Measurements from ENCODE around the gene SUN5.
"Not testable (repeated sequence)": the region's sequence is repeated elsewhere in the genome, so short reads cannot be mapped to it uniquely, and the experiment has no call there.

Gene SUN5

DNA sequence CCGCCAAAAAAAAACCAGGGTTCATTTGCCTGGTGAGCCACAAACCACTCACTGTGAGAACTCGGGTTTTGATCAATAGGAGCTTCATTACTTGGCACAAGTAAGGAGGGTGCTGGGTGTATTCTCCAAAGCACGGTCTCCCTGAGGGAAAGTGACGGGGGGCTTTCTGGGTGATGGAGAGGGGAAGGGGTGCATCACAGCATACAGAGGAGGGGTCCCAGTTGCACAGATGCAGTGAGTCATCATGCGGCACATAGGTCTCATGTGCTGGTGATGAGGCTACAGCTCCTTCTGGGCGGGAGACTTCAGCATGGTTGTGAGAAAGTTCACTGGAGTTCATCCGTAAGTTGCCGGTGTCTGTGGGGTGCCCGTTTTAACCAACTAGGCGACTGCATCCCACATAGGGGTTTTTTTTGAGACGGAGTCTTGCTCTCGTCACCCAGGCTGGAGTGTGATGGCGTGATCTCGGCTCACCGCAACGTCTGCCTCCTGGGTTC lies 36.2 kb downstream of the SUN5 start:
- TF ChIP-seq POLR2AphosphoS5 (IDR thresholded peaks at IDR 0.05; ENCODE audit: borderline replicate concordance, low read depth, low read length) (no peak), FOXP2 (optimal IDR thresholded peaks at IDR 0.05; ENCODE audit: control extremely low read depth, extremely low read length, insufficient read depth) (no peak), EZH2 (IDR thresholded peaks at IDR 0.05) (no peak)
- no peak overlapping the region for H3K4me3 ChIP-seq
- H3K36me3 ChIP-seq (ENCODE audit: insufficient read depth, low read length) = no peaks in the 10 kb centered on the region
- no peak for DNase-seq (ENCODE audit: low read depth, low spot score)
- H3K27ac ChIP-seq = no peak overlapping the region
- no peak overlapping the region for H3K9ac ChIP-seq (ENCODE audit: insufficient read length)
- H3K9me3 ChIP-seq (ENCODE audit: low read depth, low read length) = no peaks in the 10 kb centered on the region

DNA sequence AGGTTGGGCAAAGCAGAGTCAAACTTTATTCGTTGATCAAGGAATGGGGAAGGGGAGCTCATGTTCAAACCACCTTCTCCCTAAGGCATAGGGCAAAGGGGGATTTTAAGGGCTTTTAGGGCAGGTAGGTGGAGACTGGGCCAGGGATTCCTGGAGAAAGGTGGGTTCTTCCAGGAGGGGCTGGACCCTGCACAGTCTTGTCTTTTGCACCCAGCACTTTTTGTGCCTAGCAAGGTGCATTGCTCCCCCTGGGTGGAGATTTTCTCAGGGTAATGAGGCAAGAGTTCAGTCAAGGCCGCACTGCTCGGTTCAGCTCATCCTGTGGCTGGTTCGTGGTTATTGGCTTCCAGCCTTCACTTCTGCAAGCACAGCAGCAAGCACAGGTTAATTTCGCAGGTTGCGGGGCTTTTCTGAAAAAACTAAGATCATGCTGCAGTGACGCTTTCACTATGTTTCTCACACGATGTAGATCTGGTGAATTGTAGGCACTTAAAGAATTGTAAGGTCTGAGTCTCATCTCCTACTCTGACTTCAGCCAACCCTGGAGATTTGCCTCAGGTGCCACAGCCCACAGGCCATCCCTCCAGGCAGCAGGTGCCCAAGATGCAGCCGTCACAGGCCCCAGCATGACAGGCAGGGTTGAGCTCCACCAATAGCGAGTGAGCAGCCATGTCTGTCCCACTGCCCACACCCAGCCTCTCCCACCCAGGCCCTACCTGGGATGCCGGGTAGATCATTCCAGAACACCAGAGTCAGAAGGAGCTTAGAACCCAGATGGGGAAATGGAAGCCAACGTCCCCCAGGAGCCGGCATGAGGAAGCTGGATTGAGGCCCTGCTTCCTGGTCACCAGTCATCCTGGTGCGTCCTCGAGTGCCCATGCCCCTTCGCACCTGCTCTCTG lies 37.1 kb downstream of the SUN5 start:
- H3K9ac ChIP-seq (ENCODE audit: insufficient read length) = no peak overlapping the region
- no peak for DNase-seq (ENCODE audit: low read depth, low spot score)
- no peak overlapping the region for H3K27ac ChIP-seq
- TF ChIP-seq POLR2AphosphoS5 (IDR thresholded peaks at IDR 0.05; ENCODE audit: borderline replicate concordance, low read depth, low read length) (no peak), FOXP2 (optimal IDR thresholded peaks at IDR 0.05; ENCODE audit: control extremely low read depth, extremely low read length, insufficient read depth) (no peak), EZH2 (IDR thresholded peaks at IDR 0.05) (no peak)
- H3K9me3 ChIP-seq (ENCODE audit: low read depth, low read length) = no peaks in the 10 kb centered on the region
- H3K36me3 ChIP-seq (ENCODE audit: insufficient read depth, low read length) = no peaks in the 10 kb centered on the region
- no peak overlapping the region for H3K4me3 ChIP-seq

DNA sequence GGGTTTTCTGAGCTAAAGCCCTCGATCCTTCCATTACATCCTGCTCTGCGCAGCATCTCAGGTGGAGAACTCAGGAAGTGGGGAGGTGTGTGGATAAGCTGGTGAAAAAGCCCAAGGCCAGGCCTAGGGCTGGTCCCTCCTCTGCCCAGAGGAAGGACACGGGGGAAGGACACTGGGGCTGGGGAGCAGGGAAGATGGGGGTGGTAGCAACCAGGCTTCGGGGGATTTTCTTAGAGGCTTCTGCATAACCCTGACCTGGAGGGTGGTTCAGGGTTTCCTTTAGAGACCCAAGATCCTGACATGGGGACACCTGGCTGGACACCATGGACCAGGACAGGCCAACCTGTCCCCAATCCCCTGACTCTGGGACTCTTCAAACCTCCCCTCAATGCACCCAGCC lies 37.9 kb downstream of the SUN5 start:
- Histone ChIP-seq H3K36me3 (ENCODE audit: insufficient read depth, low read length) (no peaks in the 10 kb centered on the region), H3K9ac (ENCODE audit: insufficient read length) (no peak overlapping the region), H3K4me3 (no peak overlapping the region), H3K9me3 (ENCODE audit: low read depth, low read length) (no peaks in the 10 kb centered on the region), H3K27ac (no peak overlapping the region)
- no peak for DNase-seq (ENCODE audit: low read depth, low spot score)
- no peak for TF ChIP-seq EZH2 (IDR thresholded peaks at IDR 0.05)
- TF ChIP-seq POLR2AphosphoS5 (IDR thresholded peaks at IDR 0.05; ENCODE audit: borderline replicate concordance, low read depth, low read length) = no peak
- TF ChIP-seq FOXP2 (optimal IDR thresholded peaks at IDR 0.05; ENCODE audit: control extremely low read depth, extremely low read length, insufficient read depth) = no peak

DNA sequence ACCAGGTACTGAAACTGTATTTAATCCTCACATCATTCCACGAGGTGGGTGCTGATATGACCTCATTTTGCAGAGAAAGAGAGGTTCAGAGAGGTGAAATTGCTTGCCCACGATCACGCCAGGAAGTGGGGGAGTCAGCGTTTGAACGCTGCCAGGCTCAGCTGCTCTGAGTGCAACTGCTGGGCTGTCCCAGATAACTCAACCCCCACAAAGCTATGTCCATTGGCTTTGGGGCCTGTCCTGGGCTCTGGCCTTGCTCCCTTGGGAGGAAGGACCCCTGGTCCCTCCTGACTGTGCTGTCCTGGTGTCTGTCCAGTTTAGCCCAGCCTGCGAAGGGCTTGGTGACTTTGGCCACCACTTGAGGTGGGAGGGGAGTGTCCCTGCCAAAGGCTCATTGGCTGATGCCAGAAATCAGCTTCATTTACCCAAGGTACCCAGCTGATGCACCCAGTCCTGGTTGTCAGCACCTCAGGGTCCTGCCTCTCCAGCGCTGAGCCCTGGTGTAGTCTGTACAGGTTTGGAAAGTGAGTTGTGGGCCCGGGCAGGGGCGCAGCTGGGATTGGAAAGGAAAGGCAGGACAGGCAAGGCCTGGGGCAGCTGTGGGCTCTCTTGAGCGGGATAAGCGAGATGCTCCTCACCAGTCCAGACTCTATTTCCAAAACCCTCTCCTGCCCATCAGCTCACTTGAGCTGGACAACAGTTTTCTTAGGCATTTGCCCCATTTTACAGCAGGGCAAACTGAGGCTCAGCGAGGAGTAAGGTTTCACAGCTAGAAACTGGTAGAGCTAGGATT lies 38.5 kb downstream of the SUN5 start:
- no peak for DNase-seq (ENCODE audit: low read depth, low spot score)

DNA sequence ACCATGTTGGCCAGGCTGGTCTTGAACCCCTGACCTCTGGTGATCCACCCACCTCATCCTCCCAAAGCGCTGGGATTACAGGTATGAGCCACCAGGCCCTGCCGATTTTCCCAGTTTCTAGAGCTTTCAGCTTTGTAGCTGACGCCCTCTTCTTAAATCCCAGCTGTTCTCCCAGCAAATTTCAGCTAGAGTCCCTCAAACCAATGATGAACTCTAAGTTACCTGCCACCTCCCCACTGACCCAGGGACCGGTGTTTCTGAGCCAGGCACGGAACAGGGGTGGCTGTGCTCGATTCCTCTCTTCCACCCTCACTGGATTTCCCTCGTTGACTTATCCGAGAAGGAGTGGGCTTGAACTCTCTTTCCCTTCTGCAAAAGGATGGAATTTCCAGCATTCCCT lies 39.1 kb downstream of the SUN5 start:
- TF ChIP-seq POLR2AphosphoS5 (IDR thresholded peaks at IDR 0.05; ENCODE audit: borderline replicate concordance, low read depth, low read length) (no peak), EZH2 (IDR thresholded peaks at IDR 0.05) (no peak), FOXP2 (optimal IDR thresholded peaks at IDR 0.05; ENCODE audit: control extremely low read depth, extremely low read length, insufficient read depth) (no peak)
- no peaks in the 10 kb centered on the region for H3K36me3 ChIP-seq (ENCODE audit: insufficient read depth, low read length)
- DNase-seq (ENCODE audit: low read depth, low spot score) = no peak
- no peak overlapping the region for H3K4me3 ChIP-seq
- H3K9me3 ChIP-seq (ENCODE audit: low read depth, low read length) = no peaks in the 10 kb centered on the region
- H3K27ac ChIP-seq = no peak overlapping the region
- H3K9ac ChIP-seq (ENCODE audit: insufficient read length) = no peak overlapping the region

More for the DNA sequence above, 38.5 kb downstream of the SUN5 start:
- Histone ChIP-seq H3K4me3 (no peak overlapping the region), H3K27ac (no peak overlapping the region), H3K9ac (ENCODE audit: insufficient read length) (no peak overlapping the region), H3K36me3 (ENCODE audit: insufficient read depth, low read length) (no peaks in the 10 kb centered on the region), H3K9me3 (ENCODE audit: low read depth, low read length) (no peaks in the 10 kb centered on the region)
- no peak for TF ChIP-seq POLR2AphosphoS5 (IDR thresholded peaks at IDR 0.05; ENCODE audit: borderline replicate concordance, low read depth, low read length)
- no peak for TF ChIP-seq EZH2 (IDR thresholded peaks at IDR 0.05)
- TF ChIP-seq FOXP2 (optimal IDR thresholded peaks at IDR 0.05; ENCODE audit: control extremely low read depth, extremely low read length, insufficient read depth) = no peak

DNA sequence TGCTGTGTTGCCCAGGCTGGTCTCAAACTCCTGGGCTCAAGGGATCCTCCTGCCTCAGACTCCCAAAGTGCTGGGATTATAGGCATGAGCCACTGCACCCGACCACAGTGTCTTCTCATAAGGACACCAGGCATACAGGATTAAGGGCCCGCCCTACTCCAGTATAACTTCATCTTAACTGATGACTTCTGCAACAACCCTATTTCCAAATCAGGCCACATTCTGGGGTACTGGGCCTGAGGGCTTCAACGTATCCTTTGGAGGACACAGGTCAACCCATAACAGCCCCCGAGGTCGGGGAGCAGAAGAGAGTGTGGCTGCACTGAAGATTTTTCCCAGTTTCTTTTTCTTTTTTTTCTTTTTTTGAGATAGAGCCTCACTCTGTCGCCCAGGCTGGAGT lies 39.7 kb downstream of the SUN5 start:
- DNase-seq (ENCODE audit: low read depth, low spot score) = no peak
- Histone ChIP-seq H3K9ac (ENCODE audit: insufficient read length) (no peak overlapping the region), H3K36me3 (ENCODE audit: insufficient read depth, low read length) (no peaks in the 10 kb centered on the region), H3K27ac (no peak overlapping the region), H3K9me3 (ENCODE audit: low read depth, low read length) (no peaks in the 10 kb centered on the region), H3K4me3 (no peak overlapping the region)
- TF ChIP-seq POLR2AphosphoS5 (IDR thresholded peaks at IDR 0.05; ENCODE audit: borderline replicate concordance, low read depth, low read length) = no peak
- TF ChIP-seq FOXP2 (optimal IDR thresholded peaks at IDR 0.05; ENCODE audit: control extremely low read depth, extremely low read length, insufficient read depth) = no peak

DNA sequence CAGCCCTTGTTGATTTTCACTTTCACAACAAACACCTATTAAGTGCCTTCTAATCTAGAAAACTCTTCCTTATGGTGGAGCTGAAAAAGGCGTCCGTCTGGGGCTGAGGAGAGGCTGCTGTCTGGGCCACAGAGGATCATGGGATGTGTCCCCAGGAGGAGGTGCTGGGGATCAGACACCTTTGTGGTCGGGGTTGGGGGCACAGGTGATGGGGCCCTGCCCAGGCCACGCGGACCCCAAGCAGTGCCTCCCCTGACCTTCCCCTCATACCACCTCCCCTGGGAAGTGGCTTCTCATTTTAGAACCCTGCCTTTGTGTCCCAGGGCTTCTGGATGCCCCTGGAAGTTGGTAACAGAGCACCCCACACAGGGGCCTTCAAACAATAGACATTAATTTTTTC lies 41.1 kb downstream of the SUN5 start:
- no peaks in the 10 kb centered on the region for H3K9me3 ChIP-seq (ENCODE audit: low read depth, low read length)
- no peaks in the 10 kb centered on the region for H3K36me3 ChIP-seq (ENCODE audit: insufficient read depth, low read length)
- TF ChIP-seq FOXP2 (optimal IDR thresholded peaks at IDR 0.05; ENCODE audit: control extremely low read depth, extremely low read length, insufficient read depth) (no peak), EZH2 (IDR thresholded peaks at IDR 0.05) (no peak), POLR2AphosphoS5 (IDR thresholded peaks at IDR 0.05; ENCODE audit: borderline replicate concordance, low read depth, low read length) (no peak)
- H3K27ac ChIP-seq = no peak overlapping the region
- H3K9ac ChIP-seq (ENCODE audit: insufficient read length) = no peak overlapping the region
- DNase-seq (ENCODE audit: low read depth, low spot score) = no peak
- no peak overlapping the region for H3K4me3 ChIP-seq

DNA sequence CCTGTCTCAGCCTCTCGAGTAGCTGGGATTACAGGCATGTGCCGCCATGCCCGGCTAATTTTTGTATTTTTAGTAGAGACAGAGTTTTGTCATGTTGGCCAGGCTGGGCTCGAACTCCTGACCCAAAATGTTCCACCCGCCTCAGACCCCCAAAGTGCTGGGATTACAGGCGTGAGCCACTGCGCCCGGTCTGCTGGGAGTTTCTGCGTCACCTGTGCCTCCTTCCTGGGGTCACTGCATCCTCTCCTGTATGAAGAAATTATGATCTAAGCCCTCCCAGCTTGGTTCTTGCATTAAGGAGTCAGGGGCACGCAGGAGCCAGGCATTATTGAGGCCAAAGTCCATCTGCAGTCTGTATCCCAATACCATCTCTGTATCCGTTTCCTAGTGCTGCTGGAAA lies 41.6 kb downstream of the SUN5 start:
- H3K9me3 ChIP-seq (ENCODE audit: low read depth, low read length); H3K4me3 ChIP-seq; H3K27ac ChIP-seq; H3K9ac ChIP-seq (ENCODE audit: insufficient read length); H3K36me3 ChIP-seq (ENCODE audit: insufficient read depth, low read length); DNase-seq (ENCODE audit: low read depth, low spot score): not testable (repeated sequence)

All from SK-N-MC (cell line).